IMR-90 (cell line): Measurements from ENCODE around the gene ARMC5.

Experiments used
- CEBPB ChIP-seq: IDR thresholded peaks from 2 replicates; pipeline ENCODE4 v1.6.1; 2012; ENCODE audit warnings: low read depth, low read length, improper control_type of control experiment
- MAFK ChIP-seq: IDR thresholded peaks from 2 replicates; pipeline ENCODE4 v1.6.1; 2012; ENCODE audit warnings: low read depth, low read length, improper control_type of control experiment
- POLR2A ChIP-seq: IDR thresholded peaks from 2 replicates; pipeline ENCODE4 v1.6.1; 2012; ENCODE audit warnings: mild to moderate bottlenecking, low read depth, low read length
- RAD21 ChIP-seq: IDR thresholded peaks from 2 replicates; pipeline ENCODE4 v1.6.1; 2012; ENCODE audit warnings: low read length, improper control_type of control experiment
- RCOR1 ChIP-seq: IDR thresholded peaks from 2 replicates; pipeline ENCODE4 v1.6.1; 2012; ENCODE audit warnings: mild to moderate bottlenecking, low read length, improper control_type of control experiment; ENCODE audit not compliant: insufficient replicate concordance
- RFX5 ChIP-seq: IDR thresholded peaks from 2 replicates; pipeline ENCODE4 v1.8.0; 2012; ENCODE audit warnings: low read depth, mild to moderate bottlenecking, low read length, moderate library complexity
- SMC3 ChIP-seq: fragments of 150-350 bp; IDR thresholded peaks from 2 replicates; pipeline ENCODE4 v1.6.1; 2016; ENCODE audit warnings: low read depth, mild to moderate bottlenecking, antibody characterized with exemption, low read length, moderate library complexity
- USF2 ChIP-seq: fragments of 150-350 bp; IDR thresholded peaks from 2 replicates; pipeline ENCODE4 v1.6.1; 2017; ENCODE audit warnings: mild to moderate bottlenecking, antibody characterized with exemption, low read length, low read depth
- TF ChIP-seq, protein P1 (sequence below): conservative IDR thresholded peaks from 2 replicates; pipeline ENCODE4 v1.5.1; 2012; ENCODE audit warnings: mild to moderate bottlenecking, low read depth, low read length, improper control_type of control experiment

DNA sequence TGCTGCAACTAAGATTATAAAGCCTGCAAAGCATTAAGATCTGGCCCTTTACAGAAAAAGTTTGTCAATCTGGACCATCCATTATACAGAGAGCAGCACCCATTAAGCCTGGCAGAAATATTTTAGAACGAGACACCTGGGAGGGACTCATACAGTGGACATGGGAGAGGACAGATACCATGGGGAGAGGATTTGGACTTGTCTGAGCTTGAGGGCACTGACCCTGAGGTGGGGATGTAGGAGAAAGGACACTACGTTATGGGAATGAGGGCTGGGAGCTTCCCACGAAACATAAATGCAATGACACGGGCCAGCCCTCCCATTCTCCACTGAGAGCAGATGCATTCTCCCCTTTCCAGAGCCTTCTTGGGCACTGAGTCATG, 42.7 kb downstream of the ARMC5 start:
- TF ChIP-seq USF2 = no peak
- TF ChIP-seq, protein P1, sequence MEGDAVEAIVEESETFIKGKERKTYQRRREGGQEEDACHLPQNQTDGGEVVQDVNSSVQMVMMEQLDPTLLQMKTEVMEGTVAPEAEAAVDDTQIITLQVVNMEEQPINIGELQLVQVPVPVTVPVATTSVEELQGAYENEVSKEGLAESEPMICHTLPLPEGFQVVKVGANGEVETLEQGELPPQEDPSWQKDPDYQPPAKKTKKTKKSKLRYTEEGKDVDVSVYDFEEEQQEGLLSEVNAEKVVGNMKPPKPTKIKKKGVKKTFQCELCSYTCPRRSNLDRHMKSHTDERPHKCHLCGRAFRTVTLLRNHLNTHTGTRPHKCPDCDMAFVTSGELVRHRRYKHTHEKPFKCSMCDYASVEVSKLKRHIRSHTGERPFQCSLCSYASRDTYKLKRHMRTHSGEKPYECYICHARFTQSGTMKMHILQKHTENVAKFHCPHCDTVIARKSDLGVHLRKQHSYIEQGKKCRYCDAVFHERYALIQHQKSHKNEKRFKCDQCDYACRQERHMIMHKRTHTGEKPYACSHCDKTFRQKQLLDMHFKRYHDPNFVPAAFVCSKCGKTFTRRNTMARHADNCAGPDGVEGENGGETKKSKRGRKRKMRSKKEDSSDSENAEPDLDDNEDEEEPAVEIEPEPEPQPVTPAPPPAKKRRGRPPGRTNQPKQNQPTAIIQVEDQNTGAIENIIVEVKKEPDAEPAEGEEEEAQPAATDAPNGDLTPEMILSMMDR = no peak
- no peak for TF ChIP-seq POLR2A
- no peak for TF ChIP-seq RAD21
- no peak for TF ChIP-seq CEBPB
- TF ChIP-seq RCOR1 = no peak
- no peak for TF ChIP-seq RFX5
- no peak for TF ChIP-seq SMC3
- no peak for TF ChIP-seq MAFK
